ENCODE data around the gene RFNG.

Gene RFNG

DNA sequence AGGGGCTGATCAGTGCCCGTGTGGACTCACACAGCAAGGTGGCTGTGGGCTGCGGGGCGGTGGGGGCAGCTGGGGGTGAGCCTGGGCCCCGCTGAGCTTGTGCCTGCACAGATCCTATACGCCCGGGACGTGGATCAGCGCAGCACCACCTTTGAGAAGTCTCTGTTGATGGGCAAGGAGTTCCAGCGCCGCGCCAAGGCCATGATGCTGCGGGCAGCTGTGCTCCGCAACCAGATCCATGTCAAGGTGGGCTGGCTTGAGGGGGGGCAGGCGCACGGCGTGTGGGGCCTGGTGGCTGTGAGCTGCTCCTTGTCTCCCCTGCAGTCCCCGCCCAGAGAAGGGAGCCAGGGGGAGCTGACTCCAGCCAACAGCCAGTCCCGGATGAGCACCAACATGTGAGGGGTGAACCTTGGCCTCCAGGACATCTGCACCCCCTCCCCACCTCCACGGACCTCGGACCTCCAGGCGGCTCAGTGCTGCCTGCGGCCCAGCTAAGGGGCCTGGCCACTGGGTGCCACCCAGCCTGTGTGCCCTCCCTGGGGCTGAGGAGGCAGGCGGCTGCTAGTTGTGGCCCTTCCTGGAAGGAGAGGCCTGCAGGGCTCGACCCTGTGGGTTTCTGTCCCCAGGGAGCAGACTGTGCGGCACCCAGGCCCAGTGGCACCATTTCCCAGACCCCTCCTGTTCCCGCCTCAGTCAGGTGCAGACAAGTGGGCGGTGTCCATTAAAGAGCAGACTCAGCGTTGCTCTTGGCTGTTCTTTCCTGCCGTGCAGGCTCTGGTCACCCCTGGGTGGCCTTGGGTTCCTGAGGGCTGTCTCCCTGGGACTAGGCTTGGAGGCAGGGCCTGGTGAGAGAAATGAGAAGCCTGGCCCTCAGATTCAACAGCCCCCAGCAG, 5.4 kb upstream of the RFNG start:
- DNase-seq: no peak

DNA sequence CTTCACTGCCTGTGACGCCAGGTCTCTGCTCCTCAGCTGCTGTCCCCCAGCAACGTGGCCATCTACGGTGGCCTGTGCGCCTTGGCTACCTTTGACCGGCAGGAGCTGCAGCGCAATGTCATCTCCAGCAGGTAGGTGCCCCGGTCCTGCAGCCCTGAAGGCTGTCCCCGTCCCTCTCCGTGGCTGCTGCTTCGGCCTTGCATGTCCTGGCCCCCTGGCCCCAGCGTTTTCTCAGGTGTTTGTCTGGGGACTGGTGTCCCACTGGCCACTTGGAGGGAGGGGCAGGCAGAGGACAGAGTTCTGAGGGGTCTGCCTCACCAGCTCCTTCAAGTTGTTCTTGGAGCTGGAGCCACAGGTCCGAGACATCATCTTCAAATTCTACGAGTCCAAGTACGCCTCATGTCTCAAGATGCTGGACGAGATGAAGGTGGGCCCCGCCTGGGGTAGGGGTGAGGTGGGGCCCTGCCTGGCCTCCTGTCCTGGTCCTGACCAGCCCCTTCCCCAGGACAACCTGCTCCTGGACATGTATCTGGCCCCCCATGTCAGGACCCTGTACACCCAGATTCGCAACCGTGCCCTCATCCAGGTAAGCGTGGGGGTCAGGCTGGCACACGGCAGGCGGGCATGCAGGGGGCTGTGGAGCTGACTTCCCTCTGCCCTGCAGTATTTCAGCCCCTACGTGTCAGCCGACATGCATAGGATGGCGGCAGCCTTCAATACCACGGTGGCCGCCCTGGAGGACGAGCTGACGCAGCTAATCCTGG, 4.5 kb upstream of the RFNG start:
- no peak for DNase-seq

DNA sequence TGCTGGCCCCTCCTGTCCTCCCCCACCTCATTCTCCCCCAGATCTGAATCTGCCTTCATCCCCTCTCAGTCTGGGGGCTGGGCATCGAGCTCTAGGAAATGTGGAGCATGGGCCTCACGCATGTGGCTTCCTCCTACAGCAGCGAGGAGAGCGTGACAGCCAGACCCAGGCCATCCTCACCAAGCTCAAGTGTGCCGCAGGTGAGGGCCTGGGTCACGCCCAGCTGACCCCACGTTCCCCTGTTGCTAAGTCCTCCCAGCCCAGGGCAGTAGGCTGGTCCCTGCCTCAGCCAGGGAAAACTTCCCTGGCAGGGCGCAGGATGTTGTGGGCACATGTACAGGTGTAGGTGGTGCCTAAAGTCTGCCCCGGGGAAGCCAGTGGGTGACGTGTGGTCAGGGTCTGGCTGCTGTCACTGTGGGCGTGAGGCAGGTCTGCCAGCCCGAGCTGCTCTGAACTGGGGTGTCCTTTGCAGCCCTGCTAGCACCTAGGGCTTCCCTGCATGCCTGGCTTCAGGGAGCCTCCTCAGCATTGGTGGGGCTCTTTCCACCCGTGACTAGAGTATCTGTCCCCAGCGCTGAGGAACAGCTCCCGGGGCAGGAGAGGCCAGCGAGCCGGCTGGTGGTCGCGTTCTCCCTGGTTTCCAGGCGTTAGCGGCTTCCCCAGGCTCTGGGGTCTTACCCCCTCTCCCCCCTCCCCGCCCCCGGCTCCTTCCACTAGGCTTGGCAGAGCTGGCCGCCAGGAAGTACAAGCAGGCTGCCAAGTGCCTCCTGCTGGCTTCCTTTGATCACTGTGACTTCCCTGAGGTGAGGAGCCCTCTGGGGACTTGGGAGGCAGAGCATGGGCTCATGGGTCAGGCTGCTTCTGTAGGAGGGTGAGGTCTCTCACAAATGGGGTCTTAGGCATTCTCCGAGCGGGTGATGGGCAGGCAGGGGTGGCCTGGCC, 3.7 kb upstream of the RFNG start:
- no peak for DNase-seq

GRCh38 chr17:82054351-82055022, 2.9 kb upstream of the RFNG start:
- no peak for DNase-seq

GRCh38 chr17:82053556-82054263, 2.1 kb upstream of the RFNG start:
- DNase-seq: no peak

- DNase-seq: no peak
These were observed 1.5 kb upstream of the RFNG start for GRCh38 chr17:82053130-82053529.

- DNase-seq: no peak
These were observed 1.0 kb upstream of the RFNG start for GRCh38 chr17:82052638-82053059.

GRCh38 chr17:82050761-82051641, 610 bp downstream of the RFNG start:
- no peak for DNase-seq

DNA sequence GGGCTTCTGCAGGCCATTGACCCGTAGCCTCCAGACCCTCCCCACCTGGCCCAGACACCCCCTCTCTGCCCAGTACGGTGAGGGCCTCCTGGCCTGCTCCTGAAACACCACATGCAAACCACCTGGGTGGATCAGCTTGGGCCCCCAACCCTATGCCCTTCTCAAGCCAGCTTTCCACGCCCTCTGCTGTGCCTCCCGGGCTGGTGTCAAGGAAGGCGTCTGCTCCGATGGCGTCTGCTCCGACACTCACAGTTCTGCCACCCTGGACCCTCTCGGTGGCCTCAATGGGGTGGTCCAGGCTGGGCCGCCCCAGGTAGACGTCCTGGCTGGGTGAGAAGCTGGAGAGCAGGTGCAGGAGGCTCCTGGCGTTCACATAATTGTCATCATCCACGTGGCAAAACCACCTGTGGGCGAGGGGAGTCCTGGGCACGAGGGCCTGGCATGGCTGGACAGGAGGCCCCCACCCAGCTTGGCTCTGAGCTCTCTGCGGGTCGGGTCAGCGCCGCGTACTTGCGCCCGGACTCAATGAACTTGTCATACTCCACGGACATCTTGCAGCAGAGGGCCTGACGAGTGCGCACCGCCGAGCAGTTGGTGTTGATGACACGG, 1.4 kb downstream of the RFNG start:
- DNase-seq: no peak

- DNase-seq: no peak
These were observed 2.1 kb downstream of the RFNG start for GRCh38 chr17:82049521-82049971.

- DNase-seq: no peak
These were observed 2.5 kb downstream of the RFNG start for GRCh38 chr17:82049106-82049505.

DNA sequence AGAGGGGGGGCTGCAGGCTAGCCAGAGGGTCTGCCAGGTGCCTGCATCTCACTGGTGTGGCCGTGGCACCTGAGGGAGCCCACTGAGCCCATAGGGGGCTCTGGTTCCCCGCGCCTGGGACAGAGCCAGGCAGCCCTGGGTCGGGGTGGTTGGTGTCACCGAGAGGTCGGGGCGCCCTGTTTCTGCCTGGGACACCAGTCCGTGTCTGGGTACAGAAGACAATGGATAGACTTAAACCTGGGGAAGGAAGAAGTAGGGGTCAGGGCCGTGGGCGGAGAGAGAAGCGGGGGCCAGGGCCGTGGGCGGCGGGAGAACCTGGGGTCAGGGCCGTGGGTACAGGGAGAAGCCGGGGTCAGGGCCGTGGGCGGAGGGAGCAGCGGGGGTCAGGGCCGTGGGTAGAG, 3.0 kb downstream of the RFNG start:
- no peak for DNase-seq

GRCh38 chr17:82047914-82048570, 3.6 kb downstream of the RFNG start:
- no peak for DNase-seq

DNA sequence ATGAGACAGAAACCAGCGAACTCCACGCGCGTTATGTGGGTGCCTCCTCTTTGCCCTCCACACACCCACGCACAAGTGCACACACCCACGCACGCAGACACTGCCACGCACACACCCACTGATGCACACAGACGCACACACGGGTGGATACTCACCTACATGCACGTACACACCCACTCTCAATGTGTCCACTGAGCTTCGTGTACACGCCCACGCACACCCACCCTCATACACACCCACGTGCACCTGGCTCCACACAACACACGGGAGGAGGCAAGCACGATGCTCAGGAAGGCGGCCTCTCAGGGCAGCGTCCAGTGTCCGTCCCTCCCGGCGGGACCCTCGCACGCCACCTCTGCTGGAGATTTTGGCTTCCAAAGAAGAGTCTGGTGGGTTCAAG, 4.2 kb downstream of the RFNG start:
- DNase-seq: no peak

DNA sequence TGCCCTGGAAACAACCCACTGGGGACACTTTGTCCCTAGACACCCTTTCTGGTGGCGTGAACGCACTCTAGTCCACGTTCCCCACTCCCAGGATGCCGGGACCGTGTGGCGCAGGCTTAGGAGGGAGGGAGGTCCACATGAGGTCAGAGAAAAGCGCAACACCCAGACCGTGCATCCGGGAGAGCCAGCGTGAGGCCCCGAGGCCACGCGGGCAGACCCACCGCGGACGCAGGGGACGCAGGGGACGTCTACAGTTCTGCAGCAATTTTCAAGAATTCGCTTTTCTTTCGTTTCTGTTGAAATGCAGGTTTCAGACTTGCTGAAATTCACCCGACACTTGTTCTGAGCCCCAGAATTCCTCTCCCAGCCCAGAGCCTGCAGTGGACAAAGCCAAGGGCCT, 4.7 kb downstream of the RFNG start:
- no peak for DNase-seq

- no peak for DNase-seq
These were observed 5.6 kb downstream of the RFNG start for GRCh38 chr17:82045936-82046484.

DNA sequence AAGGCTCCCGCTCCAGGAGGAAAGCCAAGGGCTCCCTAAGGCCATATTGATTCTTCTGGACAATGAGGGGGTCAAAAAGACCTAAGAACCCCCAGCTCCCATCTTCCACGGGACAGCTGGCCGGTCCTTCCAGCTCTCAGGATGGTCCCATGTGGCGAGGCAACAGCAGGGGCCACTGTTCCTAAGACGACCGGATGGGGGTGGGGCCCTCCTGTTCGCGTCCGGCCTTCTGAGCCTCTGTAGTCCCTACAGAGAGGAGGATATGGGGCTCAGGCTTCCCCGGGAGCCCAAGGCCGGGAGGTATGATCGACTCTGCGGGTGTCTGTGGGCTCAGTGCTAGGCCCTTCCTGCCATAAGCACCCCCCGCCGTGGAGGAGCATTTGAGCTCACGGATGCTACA, 8.1 kb downstream of the RFNG start:
- no peak for DNase-seq

DNA sequence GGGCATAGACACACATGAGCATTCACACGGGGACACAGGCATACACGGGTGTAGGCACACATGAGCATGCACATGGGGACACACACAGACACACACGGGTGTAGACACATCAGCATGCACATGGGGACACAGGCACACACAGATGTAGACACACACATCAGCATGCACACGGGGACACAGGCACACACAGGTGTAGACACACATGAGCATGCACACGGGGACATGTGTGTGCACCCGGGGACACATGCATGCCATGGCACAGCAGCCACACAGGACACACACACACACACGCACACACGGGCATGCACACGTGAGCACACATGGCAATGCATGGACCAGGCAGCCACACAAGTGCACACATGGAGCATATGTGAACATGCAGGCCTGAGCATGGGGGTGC, 9.0 kb downstream of the RFNG start:
- no peak for DNase-seq

GRCh38 chr17:82041144-82041814, 10.3 kb downstream of the RFNG start:
- no peak for DNase-seq

All from 8988T (cell line).